GM18951 (cell line): ENCODE measurements around the gene SESN1.

Experiments used
- POLR2A ChIP-seq: IDR thresholded peaks from 4 replicates; pipeline ENCODE4 v1.6.1; 2011; ENCODE audit warnings: mild to moderate bottlenecking; ENCODE audit not compliant: insufficient read length, insufficient read depth; ENCODE audit errors: extremely low read depth
- in situ Hi-C: fragments of 300-500 bp; cut with MboI; formaldehyde crosslinking; loops from one replicate; pipeline ENCODE4 v1.12.0; 2022; ENCODE audit warnings: low sequenced_read_pairs, mixed read lengths, inconsistent platforms; ENCODE audit not compliant: unreplicated experiment

The SESN1 gene

DNA sequence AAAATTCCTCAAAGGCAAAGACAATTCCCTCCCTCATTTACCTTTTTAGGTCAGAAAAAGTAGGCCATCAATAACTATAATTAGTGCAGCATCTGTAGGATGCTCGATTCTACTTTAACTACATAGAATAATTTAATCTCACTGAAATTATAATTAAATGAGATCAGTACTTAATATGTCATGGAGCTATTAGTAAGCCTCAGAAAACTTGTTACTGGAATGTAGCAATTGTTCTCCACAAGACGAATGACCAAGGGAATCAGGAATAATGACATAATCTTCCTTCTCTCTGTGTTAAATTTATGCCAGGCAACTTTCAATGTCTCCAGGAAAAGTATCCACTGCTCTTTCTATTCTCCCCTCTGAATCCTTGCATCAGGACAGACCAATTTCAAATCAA, 34.1 kb downstream of the SESN1 start:
- no peak for TF ChIP-seq POLR2A
- in situ Hi-C loops: loop anchor here (10.0 kb wide), 1 partner anchor 516 kb away; no protein-coding TSS in a partner anchor

DNA sequence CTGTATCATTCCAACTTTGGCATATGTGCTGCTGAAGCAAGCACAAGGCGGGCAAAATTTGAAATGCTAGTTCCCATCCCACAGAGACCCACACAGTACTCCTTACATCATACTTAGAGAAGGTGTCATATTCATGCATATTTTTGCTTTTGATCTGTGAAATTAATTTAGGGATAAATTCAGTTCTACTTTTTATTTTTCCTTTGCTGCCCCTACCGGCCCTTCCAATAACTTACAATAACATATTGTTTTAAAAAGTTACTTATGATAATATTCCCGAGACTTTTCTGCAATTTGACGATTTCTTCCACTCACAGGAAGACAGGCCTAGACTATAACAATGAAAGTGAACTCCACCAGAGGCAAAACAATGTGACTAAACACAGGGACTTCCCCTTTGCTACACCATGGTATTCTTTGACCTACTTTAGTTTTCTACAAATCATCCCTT, 35.0 kb downstream of the SESN1 start:
- TF ChIP-seq POLR2A: no peak
- in situ Hi-C loops: loop anchor here (10.0 kb wide), 1 partner anchor 515 kb away; no protein-coding TSS in a partner anchor

DNA sequence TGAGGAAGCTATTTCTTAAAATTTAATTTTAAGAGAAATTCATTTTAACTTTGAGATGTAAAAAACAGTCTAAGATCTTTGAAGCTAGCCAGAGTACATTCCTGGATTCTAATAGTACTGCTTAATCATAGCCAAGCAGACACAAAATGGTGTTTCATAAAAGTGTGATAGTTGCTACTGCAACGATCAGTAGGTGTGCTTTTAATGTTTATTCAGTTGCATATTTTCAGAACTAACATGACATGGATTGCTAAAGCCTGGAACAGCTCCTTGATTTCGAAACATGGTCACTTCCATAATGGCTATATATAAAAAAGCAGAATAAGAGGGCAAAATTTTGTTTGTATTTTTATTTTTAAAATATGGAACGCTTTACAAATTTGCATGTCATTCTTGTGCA, 35.5 kb downstream of the SESN1 start:
- in situ Hi-C loops: no loop called here
- TF ChIP-seq POLR2A: no peak

DNA sequence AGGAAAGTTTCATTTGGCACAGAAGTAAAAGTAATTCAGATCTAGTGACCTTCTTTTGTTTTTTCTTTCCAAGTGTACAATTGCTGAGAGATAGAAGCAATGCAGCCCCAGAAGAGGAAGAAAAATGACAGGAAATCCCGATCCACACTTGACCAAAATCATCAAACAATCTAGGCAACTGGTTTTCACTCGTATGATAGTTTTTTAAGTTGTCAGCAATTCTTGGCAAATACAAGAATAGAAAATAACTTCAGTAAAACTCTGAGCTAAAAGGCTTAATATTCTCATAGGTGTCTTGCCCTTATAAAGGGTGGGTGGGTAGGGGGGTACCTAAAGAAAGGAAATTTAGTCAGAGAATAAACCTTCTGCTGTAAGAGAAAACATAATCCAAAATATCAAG, 36.0 kb downstream of the SESN1 start:
- in situ Hi-C loops: no loop called here
- no peak for TF ChIP-seq POLR2A

DNA sequence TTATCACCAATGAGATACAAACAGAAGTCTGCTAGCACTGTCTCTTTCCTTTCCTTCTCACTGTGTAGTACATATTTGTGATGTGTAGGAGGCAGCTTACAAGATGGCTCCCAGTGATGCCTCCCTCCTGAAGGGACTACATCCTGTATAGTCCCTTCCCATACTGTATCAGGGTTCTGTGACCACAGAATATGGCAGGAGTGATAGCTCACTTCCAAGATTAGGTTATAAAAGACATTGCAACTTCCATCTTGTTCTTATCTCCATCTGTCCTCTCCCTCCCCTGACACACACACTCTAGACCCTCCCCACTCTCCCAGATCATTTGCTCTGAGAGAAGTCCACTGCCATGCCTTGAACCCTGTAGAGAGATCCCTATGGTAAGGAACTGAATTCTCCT, 38.0 kb downstream of the SESN1 start:
- in situ Hi-C loops: no loop called here
- no peak for TF ChIP-seq POLR2A

DNA sequence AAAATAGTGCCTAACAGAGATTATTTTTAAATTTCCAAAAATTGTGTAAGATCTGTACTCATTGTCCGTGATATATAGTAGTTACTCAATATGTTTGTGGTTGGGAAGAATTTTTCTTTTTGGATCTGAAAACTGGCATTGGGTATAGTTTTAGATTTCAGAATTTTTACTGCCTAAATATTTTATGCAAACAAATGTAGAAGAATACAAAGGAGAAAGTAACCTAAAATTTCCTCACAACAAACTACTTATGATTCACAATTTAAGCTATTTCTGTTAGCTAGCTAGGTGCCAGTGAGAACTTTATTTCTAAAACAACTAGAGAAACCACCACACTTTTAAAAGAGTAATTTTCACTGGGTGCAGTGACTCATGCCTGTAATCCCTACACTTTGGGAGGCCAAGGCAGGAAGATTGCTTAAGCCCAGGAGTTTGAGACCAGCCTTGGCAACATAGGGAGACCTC, 38.8 kb downstream of the SESN1 start:
- TF ChIP-seq POLR2A: no peak
- in situ Hi-C loops: no loop called here

DNA sequence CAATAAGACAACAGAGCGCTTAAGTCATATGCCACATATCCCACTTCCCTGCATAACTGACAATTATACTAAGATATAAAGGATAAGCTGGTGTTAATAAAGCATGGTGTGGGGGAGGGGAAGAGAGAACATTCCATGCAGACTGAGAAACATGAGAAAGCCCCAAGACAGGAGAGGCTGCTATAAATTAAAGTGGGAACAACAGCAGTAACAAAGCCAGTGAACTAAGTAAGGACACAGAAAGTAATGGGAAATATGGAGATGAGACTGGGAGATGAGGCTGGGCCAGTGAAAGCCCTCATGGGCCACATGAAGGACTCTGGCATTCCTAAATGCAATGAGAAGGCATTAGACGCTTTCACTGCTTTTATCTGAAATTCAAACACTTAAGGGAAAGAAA, 41.3 kb downstream of the SESN1 start:
- TF ChIP-seq POLR2A: no peak
- in situ Hi-C loops: no loop called here

DNA sequence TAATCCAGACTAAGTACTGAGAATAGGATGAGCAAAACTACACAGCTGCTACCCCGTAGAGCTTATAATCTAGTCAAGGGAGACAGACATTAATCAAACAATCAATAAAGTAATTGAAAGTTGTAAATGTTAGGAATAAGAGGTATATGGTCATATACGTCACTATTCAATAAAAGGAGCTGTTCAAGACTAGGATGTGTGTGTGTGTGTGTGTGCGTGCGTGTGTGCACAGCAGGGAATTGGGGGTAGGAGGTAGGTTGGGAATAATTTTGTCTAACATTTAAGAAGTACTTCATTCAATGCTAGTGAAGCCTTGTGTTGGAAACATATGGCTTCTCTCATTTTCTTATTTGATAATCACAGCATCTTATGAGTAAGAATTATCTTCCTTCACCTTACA, 41.8 kb downstream of the SESN1 start:
- in situ Hi-C loops: no loop called here
- TF ChIP-seq POLR2A: no peak

DNA sequence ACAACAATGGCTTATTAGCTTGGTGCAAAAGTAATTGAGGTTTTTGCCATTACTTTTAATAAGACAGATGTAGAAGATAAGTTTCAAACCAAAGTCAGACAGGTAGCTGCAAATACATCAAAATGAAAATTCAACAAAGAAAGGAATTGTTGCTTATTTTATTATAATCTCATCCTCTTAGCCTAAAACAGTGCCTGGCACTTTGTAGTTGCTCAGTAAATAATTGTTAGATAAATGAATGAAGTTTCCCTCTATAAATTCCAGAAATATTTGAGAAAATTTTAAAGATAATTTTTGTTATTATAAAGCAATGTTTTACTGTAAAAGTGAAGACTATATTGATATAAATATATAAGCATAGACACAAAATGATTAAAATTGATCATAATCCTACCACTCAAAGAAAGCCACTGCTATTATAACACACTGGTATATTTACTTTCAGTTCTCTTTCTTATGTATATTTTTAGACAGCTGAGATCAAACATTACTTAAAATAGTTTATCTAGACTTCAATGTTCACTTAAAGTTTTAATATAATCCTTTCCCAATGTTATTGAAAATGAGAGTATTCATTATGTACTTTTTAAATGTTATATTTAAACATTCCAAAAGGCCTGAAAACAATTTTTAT, 42.5 kb downstream of the SESN1 start:
- no peak for TF ChIP-seq POLR2A
- in situ Hi-C loops: no loop called here

DNA sequence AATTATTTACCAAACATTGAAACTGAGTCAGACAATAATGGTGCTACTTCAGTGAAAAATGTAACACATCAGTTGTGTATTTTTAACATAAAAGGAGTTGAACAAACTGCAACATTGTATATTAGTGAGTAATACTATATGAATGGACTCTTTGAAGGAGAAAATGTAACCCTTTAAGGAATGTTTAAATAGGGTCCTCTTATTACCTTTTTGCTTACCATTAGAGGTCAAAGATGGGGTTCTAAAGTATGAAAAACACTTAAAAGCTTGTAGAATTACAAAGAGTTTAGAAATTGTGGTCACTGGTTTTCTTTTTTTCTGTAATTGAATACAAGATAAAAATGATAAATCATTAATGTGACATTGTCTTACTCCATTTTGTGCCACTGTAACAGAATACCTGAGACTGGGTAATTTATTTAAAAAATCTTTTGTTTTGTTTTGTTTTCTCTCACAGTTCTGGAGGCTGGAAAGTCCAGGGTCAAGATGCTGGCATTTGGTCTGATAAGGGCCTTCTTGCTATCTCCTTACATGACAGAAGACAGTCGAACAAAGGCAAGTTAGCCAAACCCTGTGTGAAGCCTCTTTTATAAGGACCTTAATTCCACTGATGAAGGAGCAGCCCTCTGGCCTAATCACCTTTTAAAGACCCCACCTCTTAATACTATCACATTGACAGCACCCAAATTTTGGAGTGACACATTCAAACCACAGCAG, 43.2 kb downstream of the SESN1 start:
- in situ Hi-C loops: no loop called here
- TF ChIP-seq POLR2A: no peak

DNA sequence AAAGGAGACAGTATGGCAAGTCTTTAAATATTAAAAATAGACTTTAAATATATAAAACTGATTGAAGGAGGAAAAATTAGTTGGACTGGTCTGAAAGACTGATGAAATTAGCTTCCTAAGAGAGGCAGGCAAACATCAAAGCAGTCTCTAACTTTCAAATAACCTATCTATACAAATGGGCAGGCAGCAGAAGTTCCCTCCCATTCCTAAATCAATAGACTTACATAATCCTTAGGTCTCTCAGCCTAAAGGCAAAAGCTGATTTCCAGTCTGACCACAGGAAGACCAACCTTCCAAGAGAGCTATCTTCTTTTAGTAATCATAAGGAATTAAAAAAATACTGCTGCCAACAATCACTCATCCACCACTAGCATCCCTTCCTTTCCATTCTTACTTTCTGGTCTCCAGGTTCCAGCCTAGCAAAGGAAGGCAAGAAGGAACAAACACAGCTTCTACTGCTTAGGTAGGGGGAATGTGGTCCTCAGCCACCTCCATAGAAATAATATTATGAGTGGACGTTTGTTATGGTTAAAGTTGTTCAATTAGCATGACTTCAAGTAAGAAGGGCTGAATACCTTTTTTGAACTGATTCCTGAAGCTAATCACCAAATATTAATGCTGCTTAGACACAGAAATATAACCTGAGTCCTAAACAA, 44.1 kb downstream of the SESN1 start:
- in situ Hi-C loops: no loop called here
- no peak for TF ChIP-seq POLR2A

DNA sequence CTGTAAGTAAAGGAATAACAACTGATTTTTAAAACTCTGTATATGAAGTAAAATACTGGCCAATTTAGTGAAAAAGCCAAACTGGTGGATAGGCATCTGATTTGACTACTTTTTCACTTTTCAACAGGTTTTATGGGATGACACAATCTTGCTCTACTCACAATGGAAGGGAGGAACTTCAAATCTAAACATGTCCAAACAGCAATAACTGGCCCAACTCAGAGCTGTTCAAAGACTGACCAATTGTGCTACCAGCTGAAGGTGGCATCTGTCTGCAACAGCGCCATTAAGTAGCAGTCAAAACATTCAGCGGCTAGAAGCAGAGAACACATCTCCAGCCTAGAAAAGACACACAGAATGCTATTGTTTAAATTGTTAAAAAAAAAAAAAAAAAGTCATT, 44.6 kb downstream of the SESN1 start:
- TF ChIP-seq POLR2A: no peak
- in situ Hi-C loops: no loop called here

DNA sequence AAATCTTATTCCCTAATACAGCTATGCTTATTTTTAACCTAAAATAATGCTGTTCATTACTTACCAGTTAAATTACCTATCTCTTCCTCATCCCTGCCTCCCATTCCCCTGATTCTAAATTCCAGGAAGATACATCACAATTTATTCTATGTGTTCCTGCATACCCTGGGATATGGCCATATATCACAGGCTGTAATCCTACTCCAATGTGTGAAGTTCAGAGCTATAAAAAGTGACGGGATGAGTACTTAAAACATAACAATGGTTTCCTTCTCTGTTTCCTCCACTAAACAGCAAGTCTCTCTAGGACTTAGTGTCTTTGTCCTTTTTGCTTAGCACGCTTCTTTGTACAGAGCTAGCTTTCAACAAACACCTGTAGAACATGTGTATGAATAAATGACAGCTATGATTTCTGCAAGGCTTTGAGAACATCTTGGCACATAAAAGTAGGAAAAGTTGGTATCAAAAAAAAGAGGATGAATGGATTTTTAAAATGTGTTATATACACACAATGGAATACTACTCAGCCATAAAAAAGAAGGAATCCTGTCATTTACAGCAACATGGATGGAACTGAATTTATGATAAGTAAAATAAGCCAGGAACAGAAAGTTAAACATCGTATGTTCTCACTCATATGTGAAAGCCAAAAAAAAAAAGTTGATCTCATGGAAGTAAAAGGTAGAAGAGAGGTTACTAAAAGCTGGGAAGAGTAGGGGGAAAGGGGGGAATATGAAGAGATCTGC, 45.8 kb downstream of the SESN1 start:
- no peak for TF ChIP-seq POLR2A
- in situ Hi-C loops: no loop called here
